Endodermal cell (in vitro differentiated cells): ENCODE results near the gene NMT2. TPM values are rescaled to one million over a fixed set of nuclear protein-coding genes. Genes with fewer than 3 reads are reported as not detected.

Experiments used
- DNase-seq: peaks from one replicate; pipeline ENCODE4 v3.0.0-alpha.2; 2017
- H3K27ac ChIP-seq: 2 replicates; pipeline ENCODE4 v1.5.1; 2013; ENCODE audit warnings: mild to moderate bottlenecking, low read depth, low read length, moderate library complexity
- H3K27me3 ChIP-seq: 2 replicates; pipeline ENCODE4 v1.6.1; 2013; ENCODE audit warnings: mild to moderate bottlenecking, low read length, moderate library complexity; ENCODE audit not compliant: insufficient read depth, control insufficient read depth, poor library complexity, severe bottlenecking
- H3K36me3 ChIP-seq: 2 replicates; pipeline ENCODE4 v1.7.0; 2013; ENCODE audit warnings: mild to moderate bottlenecking, low read length, moderate library complexity; ENCODE audit not compliant: control insufficient read depth, insufficient read depth
- H3K4me1 ChIP-seq: one replicate; pipeline ENCODE4 v1.7.0; 2013; ENCODE audit warnings: low read length; ENCODE audit not compliant: control insufficient read depth, insufficient read depth
- H3K4me3 ChIP-seq: 2 replicates; pipeline ENCODE4 v1.5.1; 2013; ENCODE audit warnings: mild to moderate bottlenecking, low read length, moderate library complexity
- H3K9ac ChIP-seq: 2 replicates; pipeline ENCODE4 v1.6.1; 2013; ENCODE audit warnings: mild to moderate bottlenecking, low read length, moderate library complexity; ENCODE audit not compliant: poor library complexity, severe bottlenecking; ENCODE audit errors: extremely low read depth
- H3K9me3 ChIP-seq: 2 replicates; pipeline ENCODE4 v1.6.1; 2013; ENCODE audit warnings: mild to moderate bottlenecking, low read length, moderate library complexity; ENCODE audit not compliant: control insufficient read depth
- H3K27ac Mint-ChIP-seq: 2 replicates; pipeline ENCODE4 v1.8.0; 2020; ENCODE audit warnings: mixed read lengths
- H3K27me3 Mint-ChIP-seq: 2 replicates; pipeline ENCODE4 v1.8.0; 2021; ENCODE audit warnings: mild to moderate bottlenecking, mixed read lengths; ENCODE audit not compliant: insufficient read depth
- H3K36me3 Mint-ChIP-seq: 2 replicates; pipeline ENCODE4 v1.8.0; 2020; ENCODE audit warnings: low read depth, mixed read lengths
- H3K4me1 Mint-ChIP-seq: 2 replicates; pipeline ENCODE4 v1.8.0; 2020; ENCODE audit warnings: mixed read lengths
- H3K4me3 Mint-ChIP-seq: 2 replicates; pipeline ENCODE4 v1.8.0; 2020; ENCODE audit warnings: mild to moderate bottlenecking, moderate library complexity, mixed read lengths
- H3K9me3 Mint-ChIP-seq: 2 replicates; pipeline ENCODE4 v1.8.0; 2020; ENCODE audit warnings: mild to moderate bottlenecking, mixed read lengths
- WGBS, 2 experiments: methylation state at CpG; one replicate each; pipeline versions ENCODE4 v1.1.5 to v1.1.7; 2013; ENCODE audit warnings: missing lambda C conversion rate in 2 of 2, mixed read lengths in 1 of 2; ENCODE audit not compliant: insufficient coverage in 1 of 2, insufficient read length in 1 of 2; 5-methylcytosine and 5-hydroxymethylcytosine counted together
- total RNA-seq, 2 donors: library from RNA; stranded (reverse); fragmentation: NEBNext Ultra II Directional in 1 of 2; extraction: Animal tissue kit (Norgen Biotek cat#: 25700) in 1 of 2; gene quantifications; 2 replicates in 1 of 2; 3 replicates in 1 of 2; pipeline ENCODE4 v1.2.1, GENCODE V29; 2021
- TF ChIP-seq, protein P1 (sequence below): fragments of 200-600 bp; sonication (generic); conservative IDR thresholded peaks from 2 replicates; pipeline ENCODE4 v1.5.0; 2021; ENCODE audit warnings: antibody characterized with exemption, mild to moderate bottlenecking

Gene NMT2
- total RNA-seq, 2 donors from 2014 or later, result 21.7 to 21.9 TPM

GRCh38 chr10:15175587-15175986 lies 7.1 kb upstream of the NMT2 start:
- no peak overlapping the region for H3K4me3 Mint-ChIP-seq

GRCh38 chr10:15172306-15172840 lies 3.9 kb upstream of the NMT2 start:
- Mint-ChIP-seq H3K4me1 (peaks cover 3% of the 10 kb centered on the region), H3K4me3 (no peak overlapping the region), H3K27me3 (peaks cover 6% of the 10 kb centered on the region), H3K9me3 (no peaks in the 10 kb centered on the region), H3K36me3 (no peaks in the 10 kb centered on the region), H3K27ac (no peak overlapping the region)
- Histone ChIP-seq H3K27ac (no peak overlapping the region), H3K9ac (no peak overlapping the region), H3K4me1 (no peaks in the 10 kb centered on the region), H3K4me3 (no peak overlapping the region), H3K36me3 (no peaks in the 10 kb centered on the region), H3K27me3 (no peaks in the 10 kb centered on the region), H3K9me3 (no peaks in the 10 kb centered on the region)
- no peak for DNase-seq
- TF ChIP-seq, protein P1, sequence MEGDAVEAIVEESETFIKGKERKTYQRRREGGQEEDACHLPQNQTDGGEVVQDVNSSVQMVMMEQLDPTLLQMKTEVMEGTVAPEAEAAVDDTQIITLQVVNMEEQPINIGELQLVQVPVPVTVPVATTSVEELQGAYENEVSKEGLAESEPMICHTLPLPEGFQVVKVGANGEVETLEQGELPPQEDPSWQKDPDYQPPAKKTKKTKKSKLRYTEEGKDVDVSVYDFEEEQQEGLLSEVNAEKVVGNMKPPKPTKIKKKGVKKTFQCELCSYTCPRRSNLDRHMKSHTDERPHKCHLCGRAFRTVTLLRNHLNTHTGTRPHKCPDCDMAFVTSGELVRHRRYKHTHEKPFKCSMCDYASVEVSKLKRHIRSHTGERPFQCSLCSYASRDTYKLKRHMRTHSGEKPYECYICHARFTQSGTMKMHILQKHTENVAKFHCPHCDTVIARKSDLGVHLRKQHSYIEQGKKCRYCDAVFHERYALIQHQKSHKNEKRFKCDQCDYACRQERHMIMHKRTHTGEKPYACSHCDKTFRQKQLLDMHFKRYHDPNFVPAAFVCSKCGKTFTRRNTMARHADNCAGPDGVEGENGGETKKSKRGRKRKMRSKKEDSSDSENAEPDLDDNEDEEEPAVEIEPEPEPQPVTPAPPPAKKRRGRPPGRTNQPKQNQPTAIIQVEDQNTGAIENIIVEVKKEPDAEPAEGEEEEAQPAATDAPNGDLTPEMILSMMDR, result no peak
- 97% methylated on average over 6 to 7 of the region's 7 CpGs for WGBS, 2 experiments

More at GRCh38 chr10:15175587-15175986, 7.1 kb upstream of the NMT2 start:
- Mint-ChIP-seq H3K36me3 (no peaks in the 10 kb centered on the region), H3K9me3 (no peaks in the 10 kb centered on the region), H3K4me1 (no peaks in the 10 kb centered on the region), H3K27me3 (no peaks in the 10 kb centered on the region), H3K27ac (no peak overlapping the region)
- Histone ChIP-seq H3K36me3 (no peaks in the 10 kb centered on the region), H3K9me3 (no peaks in the 10 kb centered on the region), H3K4me3 (no peak overlapping the region), H3K27ac (no peak overlapping the region), H3K27me3 (no peaks in the 10 kb centered on the region), H3K4me1 (no peaks in the 10 kb centered on the region), H3K9ac (no peak overlapping the region)
- DNase-seq, result no peak
- TF ChIP-seq, protein P1, result no peak
- 91 to 94% methylated on average over 6 of the region's 6 CpGs for WGBS, 2 experiments

DNA sequence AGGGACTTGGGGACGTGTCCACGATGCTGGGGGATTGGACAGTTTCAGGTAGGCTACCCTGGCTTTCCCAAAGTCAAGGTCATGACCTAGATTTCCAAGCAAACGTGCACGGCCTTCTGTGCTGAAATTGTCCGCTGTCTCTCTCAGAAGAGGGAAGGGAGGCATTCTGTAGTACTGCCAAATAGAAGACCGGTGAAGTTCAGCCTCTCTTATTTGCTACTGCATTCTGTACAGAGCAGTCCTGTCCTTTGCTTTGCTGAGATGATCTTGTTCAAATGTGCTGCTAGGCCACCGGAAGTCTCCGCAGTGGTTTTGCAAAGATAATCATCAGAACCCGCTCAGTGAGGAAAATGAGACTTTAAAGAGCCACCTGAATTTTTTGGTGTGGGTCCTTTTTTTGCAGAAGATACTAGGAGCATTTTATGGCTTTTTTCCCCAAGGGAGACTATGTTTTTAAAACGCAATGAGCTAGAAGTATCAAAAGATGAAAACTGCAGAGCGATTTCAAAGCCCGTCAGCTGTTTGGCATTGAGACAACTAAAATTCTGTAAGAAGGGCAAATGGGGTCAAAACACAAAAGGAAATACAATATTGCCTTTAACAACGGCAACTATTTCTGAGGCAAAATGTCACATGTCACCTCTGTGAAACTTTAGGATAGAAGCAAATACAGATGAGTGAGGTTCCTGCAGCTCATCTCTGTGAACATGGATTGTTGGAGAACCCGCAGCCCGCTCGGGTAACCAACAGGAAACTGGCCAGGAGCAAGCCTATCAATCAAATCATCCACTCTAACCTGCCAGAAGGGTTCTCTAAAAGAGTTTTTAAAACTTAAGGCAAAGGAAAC lies 1.3 kb upstream of the NMT2 start:
- Histone ChIP-seq H3K36me3 (no peaks in the 10 kb centered on the region), H3K27ac (no peak overlapping the region), H3K27me3 (no peaks in the 10 kb centered on the region), H3K9ac (no peak overlapping the region), H3K9me3 (no peaks in the 10 kb centered on the region), H3K4me1 (no peaks in the 10 kb centered on the region), H3K4me3 (no peak overlapping the region)
- TF ChIP-seq, protein P1, result no peak
- no peak for DNase-seq
- 91% methylated on average over 13 to 16 of the region's 16 CpGs for WGBS, 2 experiments
- Mint-ChIP-seq H3K4me3 (no peak overlapping the region), H3K27me3 (peaks cover 6% of the 10 kb centered on the region), H3K9me3 (no peaks in the 10 kb centered on the region), H3K27ac (no peak overlapping the region), H3K4me1 (peaks cover 16% of the 10 kb centered on the region), H3K36me3 (no peaks in the 10 kb centered on the region)
